Lower leg skin (tissue), 4 donors: ENCODE results near the gene TGOLN2. TPM values are rescaled to one million over a fixed set of nuclear protein-coding genes. Genes with fewer than 3 reads are reported as not detected.
"Not testable (repeated sequence)": the region's sequence is repeated elsewhere in the genome, so short reads cannot be mapped to it uniquely, and the experiment has no call there.

Experiments used
- DNase-seq, 2 donors: peaks; one replicate each; pipeline ENCODE4 v3.0.0-alpha.2; 2019; ENCODE audit warnings: low spot score in 2 of 2
- H3K4me3 ChIP-seq: fragments of 200-600 bp; sonication (generic); 2 replicates; pipeline ENCODE4 v1.5.1; 2017; ENCODE audit warnings: mild to moderate bottlenecking, low read depth; ENCODE audit not compliant: poor library complexity, severe bottlenecking
- POLR2A ChIP-seq, 2 donors: fragments of 450-650 bp; IDR thresholded peaks; one replicate each; pipeline ENCODE4 v1.6.1; 2016 to 2017; ENCODE audit warnings: antibody characterized with exemption in 2 of 2, mild to moderate bottlenecking in 1 of 2, moderate library complexity in 1 of 2
- WGBS, 2 donors: methylation state at CpG; one replicate each; pipeline ENCODE4 v1.1.5; 2018; 5-methylcytosine and 5-hydroxymethylcytosine counted together
- intact Hi-C: fragments of 100-400 bp; cut with DNase I; formaldehyde crosslinking; loops from one replicate; pipeline ENCODE4 v1.15.0; 2023; ENCODE audit warnings: low total_unique reads
- total RNA-seq, 4 donors: library from RNA; depleted of rRNA; stranded (reverse); fragments of >200 nt; gene quantifications; one replicate each; pipeline ENCODE4 v1.1.0, GENCODE V29; 2016
- TF ChIP-seq, protein P1 (sequence below), 3 donors: fragments of 450-650 bp; IDR thresholded peaks; one replicate each; pipeline ENCODE4 v1.5.1; 2016; ENCODE audit warnings: antibody characterized with exemption in 3 of 3, mild to moderate bottlenecking in 3 of 3, moderate library complexity in 2 of 3

The TGOLN2 gene
- total RNA-seq, 4 donors from 2014 or later: 57.3 to 90.4 (median 82.3) TPM

DNA sequence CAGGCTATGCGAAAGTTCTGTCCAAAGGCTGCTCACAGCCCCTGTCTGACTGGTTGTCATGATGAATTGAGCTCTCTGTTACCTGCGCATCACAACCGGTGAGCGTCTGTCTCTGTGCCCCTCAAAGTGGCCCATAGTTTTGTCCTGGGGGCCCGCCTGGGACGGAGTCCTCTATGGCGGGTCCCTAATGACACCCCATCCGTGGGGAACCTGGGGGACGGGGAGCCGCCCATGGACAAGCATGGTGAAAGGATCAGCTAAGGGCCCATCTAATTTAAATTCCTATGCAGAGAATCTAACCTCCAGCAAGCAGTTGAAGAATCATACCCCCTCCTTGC is 27.3 kb upstream of the TGOLN2 start:
- DNase-seq: no peak
- intact Hi-C loops: no loop called here
- TF ChIP-seq, protein P1, sequence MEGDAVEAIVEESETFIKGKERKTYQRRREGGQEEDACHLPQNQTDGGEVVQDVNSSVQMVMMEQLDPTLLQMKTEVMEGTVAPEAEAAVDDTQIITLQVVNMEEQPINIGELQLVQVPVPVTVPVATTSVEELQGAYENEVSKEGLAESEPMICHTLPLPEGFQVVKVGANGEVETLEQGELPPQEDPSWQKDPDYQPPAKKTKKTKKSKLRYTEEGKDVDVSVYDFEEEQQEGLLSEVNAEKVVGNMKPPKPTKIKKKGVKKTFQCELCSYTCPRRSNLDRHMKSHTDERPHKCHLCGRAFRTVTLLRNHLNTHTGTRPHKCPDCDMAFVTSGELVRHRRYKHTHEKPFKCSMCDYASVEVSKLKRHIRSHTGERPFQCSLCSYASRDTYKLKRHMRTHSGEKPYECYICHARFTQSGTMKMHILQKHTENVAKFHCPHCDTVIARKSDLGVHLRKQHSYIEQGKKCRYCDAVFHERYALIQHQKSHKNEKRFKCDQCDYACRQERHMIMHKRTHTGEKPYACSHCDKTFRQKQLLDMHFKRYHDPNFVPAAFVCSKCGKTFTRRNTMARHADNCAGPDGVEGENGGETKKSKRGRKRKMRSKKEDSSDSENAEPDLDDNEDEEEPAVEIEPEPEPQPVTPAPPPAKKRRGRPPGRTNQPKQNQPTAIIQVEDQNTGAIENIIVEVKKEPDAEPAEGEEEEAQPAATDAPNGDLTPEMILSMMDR (IDR thresholded peaks at IDR 0.05): no peak
- no peak for TF ChIP-seq POLR2A (IDR thresholded peaks at IDR 0.05)
- peak overlapping the region; percentile 58 for H3K4me3 ChIP-seq
- WGBS, 2 donors: 1 to 6% methylated on average over 10 of the region's 10 CpGs

- peak; percentile 99 for DNase-seq
- H3K4me3 ChIP-seq: peak within 1 kb of the TSS; percentile 58
- WGBS, 2 donors: 0 to 1% methylated on average over 31 to 36 of the region's 42 CpGs
- TF ChIP-seq, protein P1 (IDR thresholded peaks at IDR 0.05): no peak
- TF ChIP-seq POLR2A (IDR thresholded peaks at IDR 0.05): peak in 1 of 2 donors; percentile 43
- intact Hi-C loops: no loop called here
These were observed 26.7 kb upstream of the TGOLN2 start, which contains the start of the genes ELMOD3 and RETSAT for GRCh38 chr2:85354286-85355072. TSS of gene ELMOD3 (plus strand) at chr2:85354769. CDS start at chr2:85357199, 2,430 bp downstream. TSS of gene RETSAT (minus strand) at chr2:85354528. CDS start at chr2:85354507, 21 bp downstream.

DNA sequence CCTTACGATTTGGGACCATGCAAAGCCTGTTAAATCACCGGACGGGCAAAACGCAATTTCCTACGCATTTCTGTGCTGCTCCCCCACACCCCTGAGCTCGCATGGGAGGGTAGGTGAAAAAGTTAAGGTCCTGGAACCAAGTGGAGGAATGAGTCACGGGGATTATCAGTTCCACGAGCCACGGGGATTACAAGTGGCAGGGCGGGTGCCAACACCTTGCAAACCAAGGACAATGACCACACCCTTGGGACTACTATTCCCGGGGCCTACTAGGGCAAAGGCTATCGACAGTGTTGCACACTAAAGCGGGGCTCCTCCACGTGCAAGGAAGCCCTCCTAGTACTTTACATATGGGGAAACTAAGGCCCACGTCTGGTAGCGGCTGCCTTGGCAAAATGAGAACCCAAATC is 26.1 kb upstream of the TGOLN2 start:
- peak; percentile 57 to 91 for DNase-seq
- intact Hi-C loops: no loop called here
- H3K4me3 ChIP-seq: peak overlapping the region; percentile 57
- TF ChIP-seq POLR2A (IDR thresholded peaks at IDR 0.05): no peak
- TF ChIP-seq, protein P1 (IDR thresholded peaks at IDR 0.05): no peak
- WGBS, 2 donors: 4 to 11% methylated on average over 12 to 16 of the region's 16 CpGs

DNA sequence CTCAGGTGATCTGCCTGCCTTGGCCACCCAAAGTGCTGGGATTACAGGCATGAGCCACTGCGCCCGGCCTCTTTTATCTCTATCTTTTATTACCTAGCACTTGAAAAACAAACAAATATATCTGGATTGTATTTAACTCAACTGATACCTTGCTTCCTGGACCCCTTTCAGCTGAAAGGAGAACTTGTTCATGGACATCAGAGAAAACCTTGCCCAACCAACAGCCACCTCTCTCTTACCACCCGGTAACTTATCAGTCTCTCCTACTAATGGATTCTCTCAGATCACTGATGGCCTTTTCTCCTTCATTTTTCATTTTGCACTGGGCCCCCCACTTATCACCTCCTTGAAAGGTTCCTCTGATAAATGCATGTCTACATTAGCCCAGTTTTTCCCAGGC is 19.8 kb upstream of the TGOLN2 start:
- no peak overlapping the region for H3K4me3 ChIP-seq
- no peak for DNase-seq
- 85 to 95% methylated on average over 3 of the region's 3 CpGs for WGBS, 2 donors
- intact Hi-C loops: no loop called here
- TF ChIP-seq POLR2A (IDR thresholded peaks at IDR 0.05): no peak
- TF ChIP-seq, protein P1 (IDR thresholded peaks at IDR 0.05): no peak

DNA sequence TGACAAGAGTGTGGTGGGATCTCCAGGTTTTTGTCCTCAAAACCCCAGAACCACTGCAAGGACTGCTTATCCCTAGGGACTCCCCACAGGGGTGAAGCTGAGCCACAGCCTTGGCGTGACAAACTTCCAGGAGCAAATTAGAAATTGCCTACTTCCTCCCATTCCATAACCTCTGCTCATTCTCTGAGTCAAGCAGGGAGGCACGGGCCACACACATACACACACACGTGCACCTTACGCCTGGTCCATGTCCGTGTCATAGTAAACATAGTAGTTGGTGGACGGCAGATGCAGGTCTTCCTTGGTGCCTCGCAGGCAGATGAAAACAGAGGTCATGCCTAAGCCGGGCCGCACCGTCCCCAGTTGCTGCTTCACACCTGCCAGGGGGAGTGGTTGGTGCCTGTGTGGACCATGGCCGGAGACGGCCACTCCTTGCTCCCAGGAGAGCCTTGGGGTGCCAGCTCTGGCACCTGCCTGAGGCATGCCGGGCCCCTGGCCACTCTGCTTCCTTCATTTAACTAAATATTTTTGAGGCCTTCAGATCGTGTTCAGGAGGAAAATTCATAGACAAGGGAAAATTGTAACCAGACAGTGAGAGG is 16.7 kb upstream of the TGOLN2 start:
- DNase-seq: no peak
- intact Hi-C loops: no loop called here
- TF ChIP-seq, protein P1 (IDR thresholded peaks at IDR 0.05): no peak
- no peak for TF ChIP-seq POLR2A (IDR thresholded peaks at IDR 0.05)
- H3K4me3 ChIP-seq: no peak overlapping the region
- 78 to 80% methylated on average over 11 to 14 of the region's 14 CpGs for WGBS, 2 donors

GRCh38 chr2:85343207-85343895 is 15.6 kb upstream of the TGOLN2 start:
- 85 to 89% methylated on average over 10 of the region's 10 CpGs for WGBS, 2 donors
- H3K4me3 ChIP-seq, intact Hi-C loops, DNase-seq: not testable (repeated sequence)
